ACC112 (cell line): ENCODE measurements around the gene NDUFA3.

Source experiments
- H2AFZ ChIP-seq: fragments of 200-600 bp; sonication (generic); one replicate; pipeline ENCODE4 v1.6.0; 2017; ENCODE audit warnings: antibody characterized with exemption, low read length; ENCODE audit not compliant: unreplicated experiment
- H3K27ac ChIP-seq: fragments of 200-600 bp; sonication (generic); 2 replicates; pipeline ENCODE4 v1.5.1; 2014; ENCODE audit warnings: low read depth, mild to moderate bottlenecking, antibody characterized with exemption, low read length, moderate library complexity
- H3K27me3 ChIP-seq: fragments of 200-600 bp; sonication (generic); 2 replicates; pipeline ENCODE4 v1.6.1; 2014; ENCODE audit warnings: mild to moderate bottlenecking, antibody characterized with exemption, low read length, moderate library complexity, mixed read lengths; ENCODE audit not compliant: insufficient read depth
- H3K36me3 ChIP-seq: fragments of 200-600 bp; sonication (generic); 2 replicates; pipeline ENCODE4 v1.6.1; 2016; ENCODE audit warnings: mild to moderate bottlenecking, antibody characterized with exemption, low read length, moderate library complexity, mixed read lengths; ENCODE audit not compliant: insufficient read depth
- H3K4me1 ChIP-seq: fragments of 200-600 bp; sonication (generic); one replicate; pipeline ENCODE4 v1.6.1; 2016; ENCODE audit warnings: low read length, mixed read lengths; ENCODE audit not compliant: insufficient read depth, unreplicated experiment, control insufficient read depth
- H3K4me3 ChIP-seq: fragments of 200-600 bp; sonication (generic); 2 replicates; pipeline ENCODE4 v1.5.1; 2014; ENCODE audit warnings: mild to moderate bottlenecking, low read depth, low read length
- H3K79me2 ChIP-seq: fragments of 200-600 bp; sonication (generic); one replicate; pipeline ENCODE4 v1.6.0; 2016; ENCODE audit warnings: low read length; ENCODE audit not compliant: control insufficient read depth, unreplicated experiment, insufficient read depth

Gene NDUFA3

GRCh38 chr19:54154603-54155345 is 52.1 kb downstream of the NDUFA3 start:
- no peak overlapping the region for H2AFZ ChIP-seq
- no peaks in the 10 kb centered on the region; the same call in 1 of the 2 replicates for H3K36me3 ChIP-seq
- peaks cover 5% of the 10 kb centered on the region for H3K4me1 ChIP-seq
- peak overlapping the region; percentile 29; the same call in 1 of the 2 replicates for H3K27ac ChIP-seq
- H3K27me3 ChIP-seq: no peaks in the 10 kb centered on the region
- no peak overlapping the region for H3K4me3 ChIP-seq
- peaks cover 3% of the 10 kb centered on the region for H3K79me2 ChIP-seq

- no peaks in the 10 kb centered on the region; the same call in 1 of the 2 replicates for H3K36me3 ChIP-seq
- no peaks in the 10 kb centered on the region for H3K27me3 ChIP-seq
Measured at GRCh38 chr19:54155694-54156093, 53.0 kb downstream of the NDUFA3 start.

GRCh38 chr19:54156490-54156889 is 53.8 kb downstream of the NDUFA3 start:
- H3K36me3 ChIP-seq: no peaks in the 10 kb centered on the region; the same call in 1 of the 2 replicates
- no peak overlapping the region for H3K27ac ChIP-seq
- no peaks in the 10 kb centered on the region for H3K27me3 ChIP-seq

More at GRCh38 chr19:54155694-54156093, 53.0 kb downstream of the NDUFA3 start:
- Histone ChIP-seq H3K79me2 (peaks cover 3% of the 10 kb centered on the region), H3K4me3 (no peak overlapping the region), H2AFZ (no peak overlapping the region), H3K27ac (no peak overlapping the region), H3K4me1 (peaks cover 7% of the 10 kb centered on the region)

GRCh38 chr19:54156953-54157352 is 54.3 kb downstream of the NDUFA3 start:
- Histone ChIP-seq H3K27ac (no peak overlapping the region), H3K79me2 (peaks cover 3% of the 10 kb centered on the region), H3K36me3 (no peaks in the 10 kb centered on the region; the same call in 1 of the 2 replicates), H2AFZ (no peak overlapping the region), H3K27me3 (no peaks in the 10 kb centered on the region), H3K4me3 (no peak overlapping the region), H3K4me1 (peaks cover 11% of the 10 kb centered on the region)

More at GRCh38 chr19:54156490-54156889, 53.8 kb downstream of the NDUFA3 start:
- peaks cover 11% of the 10 kb centered on the region for H3K4me1 ChIP-seq
- peaks cover 3% of the 10 kb centered on the region for H3K79me2 ChIP-seq
- no peak overlapping the region for H3K4me3 ChIP-seq
- H2AFZ ChIP-seq: no peak overlapping the region
